Neural progenitor cell (in vitro differentiated cells): Measurements from ENCODE around the gene LZTS2.

Experiments used
- EZH2 ChIP-seq: fragments of 200-600 bp; sonication (generic); IDR thresholded peaks from 2 replicates; pipeline ENCODE4 v1.6.1; 2017; ENCODE audit warnings: antibody characterized with exemption, mild to moderate bottlenecking, moderate library complexity
- EZH2phosphoT487 ChIP-seq: fragments of 200-600 bp; sonication (generic); IDR thresholded peaks from 2 replicates; pipeline ENCODE4 v1.6.1; 2017; ENCODE audit warnings: antibody characterized with exemption
- TF ChIP-seq, protein P1 (sequence below): fragments of 200-600 bp; sonication (generic); IDR thresholded peaks from 2 replicates; pipeline ENCODE4 v1.5.1; 2017; ENCODE audit warnings: antibody characterized with exemption, mild to moderate bottlenecking

- TF ChIP-seq, protein P1, sequence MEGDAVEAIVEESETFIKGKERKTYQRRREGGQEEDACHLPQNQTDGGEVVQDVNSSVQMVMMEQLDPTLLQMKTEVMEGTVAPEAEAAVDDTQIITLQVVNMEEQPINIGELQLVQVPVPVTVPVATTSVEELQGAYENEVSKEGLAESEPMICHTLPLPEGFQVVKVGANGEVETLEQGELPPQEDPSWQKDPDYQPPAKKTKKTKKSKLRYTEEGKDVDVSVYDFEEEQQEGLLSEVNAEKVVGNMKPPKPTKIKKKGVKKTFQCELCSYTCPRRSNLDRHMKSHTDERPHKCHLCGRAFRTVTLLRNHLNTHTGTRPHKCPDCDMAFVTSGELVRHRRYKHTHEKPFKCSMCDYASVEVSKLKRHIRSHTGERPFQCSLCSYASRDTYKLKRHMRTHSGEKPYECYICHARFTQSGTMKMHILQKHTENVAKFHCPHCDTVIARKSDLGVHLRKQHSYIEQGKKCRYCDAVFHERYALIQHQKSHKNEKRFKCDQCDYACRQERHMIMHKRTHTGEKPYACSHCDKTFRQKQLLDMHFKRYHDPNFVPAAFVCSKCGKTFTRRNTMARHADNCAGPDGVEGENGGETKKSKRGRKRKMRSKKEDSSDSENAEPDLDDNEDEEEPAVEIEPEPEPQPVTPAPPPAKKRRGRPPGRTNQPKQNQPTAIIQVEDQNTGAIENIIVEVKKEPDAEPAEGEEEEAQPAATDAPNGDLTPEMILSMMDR: no peak
- peak; percentile 42 for TF ChIP-seq EZH2phosphoT487
- TF ChIP-seq EZH2: peak; percentile 71
Observed at GRCh38 chr10:100986952-100987684, 12.5 kb upstream of the LZTS2 start, which contains the start of the genes MRPL43 and TWNK.
